GM12801 (cell line): Measurements from ENCODE around the gene CCNDBP1.

Experiments used
- CTCF ChIP-seq: IDR thresholded peaks from one replicate; pipeline ENCODE4 v1.5.1; 2011; ENCODE audit warnings: control low read depth; ENCODE audit not compliant: insufficient read length; ENCODE audit errors: extremely low read depth

The CCNDBP1 gene

DNA sequence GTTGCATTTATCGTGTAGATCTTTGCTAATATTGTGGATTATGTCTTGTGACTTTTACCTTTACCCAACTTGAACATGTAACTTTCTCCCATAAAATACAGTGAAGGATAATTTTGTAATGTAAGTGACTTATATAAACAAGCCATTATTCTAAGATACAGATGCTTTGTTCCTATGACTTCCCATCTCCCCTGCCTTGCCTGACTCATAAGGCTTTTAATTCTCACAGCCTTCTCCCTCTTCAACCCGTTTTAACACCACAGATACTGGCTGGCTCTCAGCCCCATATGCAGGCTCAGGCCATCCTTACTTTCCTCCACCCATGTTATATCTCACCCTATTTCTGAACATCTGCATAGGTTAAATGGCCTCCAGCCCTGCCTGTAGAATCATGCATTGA is 4.1 kb downstream of the CCNDBP1 start:
- TF ChIP-seq CTCF, result no peak

- TF ChIP-seq CTCF, result no peak
These were observed 5.0 kb downstream of the CCNDBP1 start for GRCh38 chr15:43190178-43190577.

- TF ChIP-seq CTCF, result no peak
These were observed 8.5 kb downstream of the CCNDBP1 start for GRCh38 chr15:43193710-43194109.

- TF ChIP-seq CTCF, result no peak
These were observed 9.6 kb downstream of the CCNDBP1 start for GRCh38 chr15:43194795-43195194.

DNA sequence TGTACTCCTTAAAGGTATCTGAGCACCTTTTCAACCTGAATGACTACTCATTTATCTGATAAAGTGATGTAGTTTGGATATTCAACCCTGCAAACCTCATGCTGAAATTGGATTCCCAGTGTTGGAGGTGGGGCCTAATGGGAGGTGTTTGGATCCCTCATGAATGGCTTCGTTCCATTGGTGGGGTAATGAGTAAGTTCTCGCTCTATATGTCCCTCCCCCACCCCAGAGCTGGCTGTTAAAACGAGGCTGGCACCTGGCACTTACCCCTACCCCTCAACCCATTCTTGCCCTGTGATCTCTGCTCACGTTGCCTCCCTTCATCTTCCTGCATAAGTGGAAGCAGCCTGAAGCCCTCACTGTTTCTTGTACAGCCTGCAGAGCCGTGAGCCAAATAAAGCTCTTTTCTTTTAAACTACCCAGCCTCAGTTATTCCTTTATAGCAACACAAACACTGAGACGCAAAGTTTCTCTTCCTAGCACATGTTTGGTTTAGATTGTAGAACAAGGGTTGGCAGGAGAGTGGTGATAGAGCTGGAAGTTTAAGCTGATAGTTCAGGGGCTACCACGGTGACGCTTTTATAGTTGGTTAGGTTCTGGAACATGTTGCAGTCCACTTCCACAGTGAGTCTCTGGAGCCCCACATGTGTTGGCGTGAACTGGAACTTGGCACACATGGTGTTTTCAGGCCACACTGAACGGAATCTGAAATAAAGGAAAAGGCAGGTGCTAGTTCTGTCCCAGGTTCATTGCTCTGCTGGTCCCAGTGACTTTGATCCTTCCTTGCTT is 11.8 kb downstream of the CCNDBP1 start:
- no peak for TF ChIP-seq CTCF

DNA sequence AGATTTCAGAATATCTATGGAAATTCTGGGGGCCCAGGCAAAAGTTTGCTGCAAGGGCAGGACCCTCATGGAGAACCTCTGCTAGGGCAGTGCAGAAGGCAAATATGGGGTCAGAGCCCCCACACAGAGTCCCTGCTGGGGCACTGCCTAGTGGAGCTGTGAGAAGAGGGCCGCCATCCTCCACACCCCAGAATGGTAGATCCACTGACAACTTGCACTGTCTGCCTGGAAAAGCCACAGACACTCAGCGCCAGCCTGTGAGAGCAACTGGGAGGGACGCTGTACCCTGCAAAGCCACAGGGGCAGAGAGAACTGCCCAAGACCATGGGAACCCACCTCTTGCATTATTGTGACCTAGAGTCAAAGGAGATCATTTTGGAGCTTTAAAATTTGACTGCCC is 13.8 kb downstream of the CCNDBP1 start:
- no peak for TF ChIP-seq CTCF

- TF ChIP-seq CTCF, result no peak
These were observed 14.8 kb downstream of the CCNDBP1 start for GRCh38 chr15:43199945-43200488.
